IMR-90 (cell line): ENCODE data around the gene SLAMF8. TPM values are rescaled to one million over a fixed set of nuclear protein-coding genes. Genes with fewer than 3 reads are reported as not detected.

Experiments
- ATAC-seq: fragments of 200-7000 bp; cut with Tn5 transposase; 2 replicates; pipeline ENCODE4 v1.9.1; 2020; ENCODE audit warnings: low read depth, mild to moderate bottlenecking, moderate library complexity
- BruUV-seq: library from RNA; stranded (reverse); fragments of 400-500 nt; replicated peaks from 2 replicates; lab custom pipeline; 2021; lab: Mats Ljungman, UMichigan
- CTCF ChIA-PET: fragments of 300-600 bp; formaldehyde crosslinking; extraction: SDS; loops from one replicate; lab custom pipeline; 2021; ENCODE audit warnings: antibody characterized with exemption; lab: Yijun Ruan, JAX
- POLR2A ChIA-PET: fragments of 300-600 bp; sonication (Branson Sonifier 250); formaldehyde crosslinking; loops from one replicate; lab custom pipeline; 2022; ENCODE audit warnings: antibody characterized with exemption; ENCODE audit not compliant: unreplicated experiment; lab: Charles Lee
- DNase-seq: peaks from one replicate; pipeline ENCODE4 v3.0.0; 2013
- H2AFZ ChIP-seq: replicated peaks from 2 replicates; pipeline ENCODE3; 2013; ENCODE audit warnings: low read length, mild to moderate bottlenecking; ENCODE audit not compliant: poor library complexity
- H2AK5ac ChIP-seq: 2 replicates; pipeline ENCODE4 v1.6.1; 2013; ENCODE audit warnings: low read depth, low read length, inconsistent platforms
- H2AK9ac ChIP-seq: replicated peaks from 2 replicates; pipeline ENCODE3; 2013; ENCODE audit warnings: mild to moderate bottlenecking, low read depth, low read length, moderate library complexity; ENCODE audit not compliant: poor library complexity
- H2BK120ac ChIP-seq: 2 replicates; pipeline ENCODE4 v1.6.1; 2013; ENCODE audit warnings: low read depth, low read length, inconsistent platforms
- H2BK15ac ChIP-seq: 3 replicates; pipeline ENCODE4 v1.6.1; 2013; ENCODE audit warnings: low read depth, low read length, inconsistent platforms
- H2BK20ac ChIP-seq: 2 replicates; pipeline ENCODE4 v1.6.1; 2013; ENCODE audit warnings: low read depth, mild to moderate bottlenecking, inconsistent platforms, low read length, moderate library complexity
- H2BK5ac ChIP-seq: 2 replicates; pipeline ENCODE4 v1.6.1; 2013; ENCODE audit warnings: mild to moderate bottlenecking, low read depth, low read length, inconsistent platforms; ENCODE audit not compliant: poor library complexity, severe bottlenecking
- H3K14ac ChIP-seq: replicated peaks from 2 replicates; pipeline ENCODE4 v1.6.1; 2013; ENCODE audit warnings: low read depth, low read length, inconsistent platforms
- H3K18ac ChIP-seq: 2 replicates; pipeline ENCODE4 v1.6.1; 2013; ENCODE audit warnings: low read depth, low read length, control low read depth
- H3K23ac ChIP-seq: 2 replicates; pipeline ENCODE4 v1.6.1; 2013; ENCODE audit warnings: low read depth, low read length, inconsistent platforms
- H3K27ac ChIP-seq: 2 replicates; pipeline ENCODE4 v1.5.1; 2013; ENCODE audit warnings: mild to moderate bottlenecking, control low read depth, low read length; ENCODE audit not compliant: insufficient read depth
- H3K27me3 ChIP-seq: 2 replicates; pipeline ENCODE4 v1.6.1; 2013; ENCODE audit warnings: low read length; ENCODE audit not compliant: control insufficient read depth, insufficient read depth
- H3K36me3 ChIP-seq: 2 replicates; pipeline ENCODE4 v1.6.1; 2013; ENCODE audit warnings: low read length, mixed read lengths; ENCODE audit not compliant: control insufficient read depth, insufficient read depth
- H3K4ac ChIP-seq: 2 replicates; pipeline ENCODE4 v1.6.1; 2013; ENCODE audit warnings: low read depth, low read length, inconsistent platforms
- H3K4me1 ChIP-seq: 2 replicates; pipeline ENCODE4 v1.6.1; 2013; ENCODE audit warnings: low read length, mixed read lengths; ENCODE audit not compliant: control insufficient read depth, insufficient read depth
- H3K4me2 ChIP-seq: 2 replicates; pipeline ENCODE4 v1.6.1; 2013; ENCODE audit warnings: low read depth, mild to moderate bottlenecking, control low read depth, low read length, moderate library complexity
- H3K4me3 ChIP-seq: 2 replicates; pipeline ENCODE4 v1.5.1; 2013; ENCODE audit warnings: low read depth, mild to moderate bottlenecking, control low read depth, low read length, moderate library complexity; ENCODE audit not compliant: insufficient read depth
- H3K56ac ChIP-seq: 2 replicates; pipeline ENCODE4 v1.6.1; 2013; ENCODE audit warnings: low read length, inconsistent platforms; ENCODE audit not compliant: insufficient read depth; ENCODE audit errors: extremely low read depth
- H3K79me1 ChIP-seq, 2 experiments: 2 replicates each; pipeline ENCODE4 v1.6.1; 2013; ENCODE audit warnings: low read length in 2 of 2, inconsistent platforms in 1 of 2, low read depth in 1 of 2
- H3K9ac ChIP-seq: 2 replicates; pipeline ENCODE4 v1.6.1; 2013; ENCODE audit warnings: low read depth, low read length, control low read depth
- H3K9me1 ChIP-seq: 2 replicates; pipeline ENCODE4 v1.6.1; 2013; ENCODE audit warnings: low read length, inconsistent platforms; ENCODE audit not compliant: insufficient read depth
- H3K9me3 ChIP-seq: 2 replicates; pipeline ENCODE4 v1.6.1; 2013; ENCODE audit warnings: low read length; ENCODE audit not compliant: control insufficient read depth, insufficient read depth
- H4K20me1 ChIP-seq: 2 replicates; pipeline ENCODE4 v1.6.1; 2013; ENCODE audit warnings: low read length, inconsistent platforms; ENCODE audit not compliant: insufficient read depth
- H4K5ac ChIP-seq: 2 replicates; pipeline ENCODE4 v1.6.1; 2013; ENCODE audit warnings: mild to moderate bottlenecking, low read depth, low read length, control low read depth
- H4K8ac ChIP-seq, 2 experiments: 2 replicates each; pipeline ENCODE4 v1.6.1; 2013; ENCODE audit warnings: low read depth in 2 of 2, low read length in 2 of 2, control low read depth in 1 of 2, inconsistent platforms in 1 of 2
- H4K91ac ChIP-seq: 2 replicates; pipeline ENCODE4 v1.6.1; 2013; ENCODE audit warnings: low read depth, low read length, inconsistent platforms; ENCODE audit not compliant: insufficient read depth
- BHLHE40 ChIP-seq: fragments of 150-350 bp; IDR thresholded peaks from 2 replicates; pipeline ENCODE4 v1.6.1; 2016; ENCODE audit warnings: mild to moderate bottlenecking, low read depth, low read length
- CEBPB ChIP-seq: IDR thresholded peaks from 2 replicates; pipeline ENCODE4 v1.6.1; 2012; ENCODE audit warnings: low read depth, low read length, improper control_type of control experiment
- CHD1 ChIP-seq: IDR thresholded peaks from 2 replicates; pipeline ENCODE4 v1.6.1; 2012; ENCODE audit warnings: low read depth, low read length, improper control_type of control experiment
- CTCF ChIP-seq: conservative IDR thresholded peaks from 2 replicates; pipeline ENCODE4 v1.5.1; 2012; ENCODE audit warnings: mild to moderate bottlenecking, low read depth, low read length, improper control_type of control experiment
- FOS ChIP-seq: fragments of 150-350 bp; IDR thresholded peaks from 2 replicates; pipeline ENCODE4 v1.6.1; 2016; ENCODE audit warnings: low read depth, low read length
- MAFK ChIP-seq: IDR thresholded peaks from 2 replicates; pipeline ENCODE4 v1.6.1; 2012; ENCODE audit warnings: low read depth, low read length, improper control_type of control experiment
- MAZ ChIP-seq: IDR thresholded peaks from 2 replicates; pipeline ENCODE4 v1.6.1; 2012; ENCODE audit warnings: low read depth, mild to moderate bottlenecking, low read length, improper control_type of control experiment, moderate library complexity, borderline replicate concordance
- MXI1 ChIP-seq: IDR thresholded peaks from 2 replicates; pipeline ENCODE4 v1.6.1; 2012; ENCODE audit warnings: low read depth, mild to moderate bottlenecking, low read length, moderate library complexity, borderline replicate concordance
- NFE2L2 ChIP-seq: fragments of 150-350 bp; IDR thresholded peaks from 2 replicates; pipeline ENCODE4 v1.6.1; 2016; ENCODE audit warnings: low read depth, mild to moderate bottlenecking, low read length
- POLR2A ChIP-seq: IDR thresholded peaks from 2 replicates; pipeline ENCODE4 v1.6.1; 2012; ENCODE audit warnings: mild to moderate bottlenecking, low read depth, low read length
- RAD21 ChIP-seq: IDR thresholded peaks from 2 replicates; pipeline ENCODE4 v1.6.1; 2012; ENCODE audit warnings: low read length, improper control_type of control experiment
- RCOR1 ChIP-seq: IDR thresholded peaks from 2 replicates; pipeline ENCODE4 v1.6.1; 2012; ENCODE audit warnings: mild to moderate bottlenecking, low read length, improper control_type of control experiment; ENCODE audit not compliant: insufficient replicate concordance
- RFX5 ChIP-seq: IDR thresholded peaks from 2 replicates; pipeline ENCODE4 v1.8.0; 2012; ENCODE audit warnings: low read depth, mild to moderate bottlenecking, low read length, moderate library complexity
- WGBS, 2 experiments: methylation state at CpG; one replicate each; pipeline versions ENCODE4 v1.1.5 to v1.1.7; 2013; ENCODE audit warnings: missing lambda C conversion rate in 2 of 2; ENCODE audit not compliant: insufficient read length in 1 of 2; ENCODE audit errors: extremely low coverage in 2 of 2; 5-methylcytosine and 5-hydroxymethylcytosine counted together
- dilution Hi-C: fragments of 300-500 bp; cut with HindIII; formaldehyde crosslinking; loops from one replicate; pipeline ENCODE4 v1.14.3; 2018; ENCODE audit warnings: low sequenced_read_pairs; ENCODE audit not compliant: unreplicated experiment
- in situ Hi-C: fragments of 300-500 bp; cut with MboI; formaldehyde crosslinking; loops from 3 replicates; pipeline ENCODE4 v1.14.3; 2019; ENCODE audit warnings: low sequenced_read_pairs, inconsistent platforms, mixed read lengths
- intact Hi-C: fragments of 100-400 bp; cut with micrococcal nuclease; formaldehyde crosslinking; loops from 2 replicates; pipeline ENCODE4 v1.10.0; 2022
- polyA plus RNA-seq, 3 experiments: library from polyadenylated mRNA; depleted of rRNA; stranded (reverse); fragments of >200 nt; gene quantifications; 2 replicates each; pipeline ENCODE4 v1.2.3, GENCODE V29; 2012; ENCODE audit warnings: low replicate concordance in 1 of 3
- total RNA-seq: library from RNA; depleted of rRNA; stranded (reverse); fragments of >200 nt; gene quantifications from 2 replicates; pipeline ENCODE4 v1.2.3, GENCODE V29; 2012
- TF ChIP-seq, protein P1 (sequence below): fragments of 150-350 bp; IDR thresholded peaks from 2 replicates; pipeline ENCODE4 v1.6.1; 2016; ENCODE audit warnings: low read depth, mild to moderate bottlenecking, low read length, moderate library complexity, borderline replicate concordance
- TF ChIP-seq, protein P2 (sequence below): fragments of 150-350 bp; IDR thresholded peaks from 2 replicates; pipeline ENCODE4 v1.6.1; 2017; ENCODE audit warnings: mild to moderate bottlenecking, antibody characterized with exemption, low read length, low read depth

SLAMF8 gene
- total and polyA plus RNA-seq, 2 of the 4 experiments (the other 2 are of a cell fraction), result 0.07 TPM; not detected in 1

DNA sequence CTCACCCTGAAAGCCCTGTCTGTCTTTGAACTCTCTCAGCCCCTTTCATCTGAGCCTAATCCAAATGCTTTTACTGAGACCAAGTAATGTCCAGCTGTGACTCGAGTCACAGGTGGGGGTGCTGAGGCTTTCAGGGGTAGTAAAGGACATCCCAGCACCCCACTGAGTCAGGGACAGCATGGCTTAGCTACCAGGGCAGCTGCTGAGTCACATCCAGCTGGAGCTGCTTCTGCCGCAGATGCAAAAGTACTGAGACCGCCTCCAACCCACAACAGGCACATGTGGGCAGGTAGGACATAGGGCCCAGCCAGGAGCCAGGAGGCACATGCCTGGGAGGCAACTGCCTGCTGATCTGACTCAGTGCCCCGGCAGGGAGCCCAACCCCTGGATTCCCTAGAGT lies 42.5 kb downstream of the SLAMF8 start:
- H2BK20ac ChIP-seq, result no peak overlapping the region; the same call in 1 of the 2 replicates
- 0 out of 2 replicates have a peak overlapping the region, but pooled peaks have one; percentile 37 for H3K14ac ChIP-seq
- no CpG with 5 or more reads among the region's 4 CpGs for WGBS, 2 experiments
- no peak overlapping the region for H3K56ac ChIP-seq
- no peaks in the 10 kb centered on the region for H3K9me1 ChIP-seq
- no peak overlapping the region for H3K23ac ChIP-seq
- no peak for TF ChIP-seq RAD21
- TF ChIP-seq RFX5, result no peak
- TF ChIP-seq BHLHE40, result peak; percentile 45; the same call in 1 of the 2 replicates
- peak; percentile 67; the same call in 1 of the 2 replicates for TF ChIP-seq NFE2L2
- TF ChIP-seq POLR2A, result no peak
- no peak; the same call in 1 of the 2 replicates for TF ChIP-seq MAZ
- no peak for TF ChIP-seq CEBPB
- TF ChIP-seq, protein P1, sequence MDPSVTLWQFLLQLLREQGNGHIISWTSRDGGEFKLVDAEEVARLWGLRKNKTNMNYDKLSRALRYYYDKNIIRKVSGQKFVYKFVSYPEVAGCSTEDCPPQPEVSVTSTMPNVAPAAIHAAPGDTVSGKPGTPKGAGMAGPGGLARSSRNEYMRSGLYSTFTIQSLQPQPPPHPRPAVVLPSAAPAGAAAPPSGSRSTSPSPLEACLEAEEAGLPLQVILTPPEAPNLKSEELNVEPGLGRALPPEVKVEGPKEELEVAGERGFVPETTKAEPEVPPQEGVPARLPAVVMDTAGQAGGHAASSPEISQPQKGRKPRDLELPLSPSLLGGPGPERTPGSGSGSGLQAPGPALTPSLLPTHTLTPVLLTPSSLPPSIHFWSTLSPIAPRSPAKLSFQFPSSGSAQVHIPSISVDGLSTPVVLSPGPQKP, result no peak
- peak; percentile 49 for TF ChIP-seq RCOR1
- no peak for TF ChIP-seq CHD1
- TF ChIP-seq, protein P2, sequence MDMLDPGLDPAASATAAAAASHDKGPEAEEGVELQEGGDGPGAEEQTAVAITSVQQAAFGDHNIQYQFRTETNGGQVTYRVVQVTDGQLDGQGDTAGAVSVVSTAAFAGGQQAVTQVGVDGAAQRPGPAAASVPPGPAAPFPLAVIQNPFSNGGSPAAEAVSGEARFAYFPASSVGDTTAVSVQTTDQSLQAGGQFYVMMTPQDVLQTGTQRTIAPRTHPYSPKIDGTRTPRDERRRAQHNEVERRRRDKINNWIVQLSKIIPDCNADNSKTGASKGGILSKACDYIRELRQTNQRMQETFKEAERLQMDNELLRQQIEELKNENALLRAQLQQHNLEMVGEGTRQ, result peak; percentile 35
- peak; percentile 67 for TF ChIP-seq FOS
- peak; percentile 66; the same call in 1 of the 2 replicates for TF ChIP-seq MXI1
- TF ChIP-seq MAFK, result peak; percentile 29; the same call in 1 of the 2 replicates
- no peak for TF ChIP-seq CTCF
- no peak overlapping the region; the same call in 1 of the 2 replicates for H4K91ac ChIP-seq
- peak overlapping the region; percentile 92 for H2AK9ac ChIP-seq
- H3K9me3 ChIP-seq, result no peaks in the 10 kb centered on the region
- H3K4me3 ChIP-seq, result no peak overlapping the region
- H3K36me3 ChIP-seq, result no peaks in the 10 kb centered on the region
- ATAC-seq (peak; percentile 76), DNase-seq (peak; percentile 86)
- H3K79me1 ChIP-seq, result no peaks in the 10 kb centered on the region
- no peak overlapping the region for H3K18ac ChIP-seq
- no peak overlapping the region for H4K5ac ChIP-seq
- H2AK5ac ChIP-seq, result 0 out of 2 replicates have a peak overlapping the region, but pooled peaks have one; percentile 0
- ChIA-PET POLR2A (no interaction called here), CTCF (no interaction called here)
- H4K20me1 ChIP-seq, result no peaks in the 10 kb centered on the region
- H4K8ac ChIP-seq, result no peak overlapping the region
- H2AFZ ChIP-seq, result peak overlapping the region; percentile 52
- H2BK15ac ChIP-seq, result no peak overlapping the region
- H3K4me1 ChIP-seq, result peaks cover 8% of the 10 kb centered on the region
- dilution Hi-C loops (no loop called here), intact Hi-C loops (no loop called here), in situ Hi-C loops (no loop called here)
- H3K4me2 ChIP-seq, result no peak overlapping the region
- no peaks in the 10 kb centered on the region for H3K27me3 ChIP-seq
- no TSS peak for BruUV-seq
- H3K27ac ChIP-seq, result no peak overlapping the region
- no peak overlapping the region for H2BK5ac ChIP-seq
- 0 out of 2 replicates have a peak overlapping the region, but pooled peaks have one; percentile 13 for H3K4ac ChIP-seq
- no peak overlapping the region for H3K9ac ChIP-seq
- H2BK120ac ChIP-seq, result no peak overlapping the region
